PC-3 (cell line): ENCODE measurements around the gene RACK1.

Experiments used
- CTCF ChIP-seq: fragments of 300-600 bp; sonication (generic); conservative IDR thresholded peaks from 2 replicates; pipeline ENCODE4 v1.5.1; 2017; ENCODE audit warnings: antibody characterized with exemption, low read depth, mild to moderate bottlenecking, low read length
- EZH2 ChIP-seq: fragments of 300-600 bp; sonication (generic); IDR thresholded peaks from one replicate; pipeline ENCODE4 v1.6.1; 2017; ENCODE audit warnings: antibody characterized with exemption, mild to moderate bottlenecking, low read length; ENCODE audit not compliant: unreplicated experiment

- TF ChIP-seq CTCF, result no peak; the same call in 1 of the 2 replicates
- TF ChIP-seq EZH2, result no peak
These were observed 54.9 kb downstream of the RACK1 start for GRCh38 chr5:181188700-181189362.
